ENCODE measurements around the gene SLC25A22. TPM values are rescaled to one million over a fixed set of nuclear protein-coding genes. Genes with fewer than 3 reads are reported as not detected.

Gene SLC25A22
- total RNA-seq, 2 experiments from 2014 or later = 45.9 to 49.1 TPM

DNA sequence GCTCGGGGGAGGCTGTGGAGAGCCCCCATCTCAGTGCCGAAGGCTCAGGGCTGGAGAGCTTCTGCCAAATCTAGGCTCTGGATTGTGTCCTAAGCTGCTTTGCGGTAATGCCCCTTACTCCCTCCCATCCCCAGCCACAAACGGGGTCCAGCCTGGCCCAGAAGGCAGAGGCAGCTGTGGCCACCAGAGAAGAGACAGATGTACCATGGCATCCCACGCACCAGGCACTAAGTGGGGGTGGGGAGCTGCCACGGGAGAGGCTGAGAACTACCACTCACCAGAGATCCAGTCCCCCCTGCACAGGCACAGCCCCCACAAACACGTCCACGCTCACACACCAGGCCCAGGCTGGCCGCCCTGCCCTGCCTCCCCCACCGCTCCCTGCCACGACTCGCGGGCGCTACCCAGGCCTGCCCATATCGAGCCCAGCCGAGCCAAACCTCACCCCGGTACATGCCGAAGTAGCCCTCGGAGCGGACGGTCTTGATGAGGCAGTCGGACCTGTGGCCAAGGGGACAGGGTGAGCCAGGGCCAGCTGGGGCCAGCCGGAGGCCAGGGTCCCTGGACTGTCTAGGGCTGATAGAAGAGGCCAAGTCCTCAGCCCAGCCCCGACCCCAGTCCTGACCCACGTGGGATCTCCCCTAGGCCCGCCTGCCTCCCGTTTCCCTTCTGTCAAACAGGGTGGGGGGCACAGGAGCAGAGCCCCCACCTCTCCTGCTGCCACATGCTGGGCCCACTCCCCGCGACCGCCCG, 3.9 kb downstream of the SLC25A22 start:
- peaks cover 23% of the 10 kb centered on the region for H3K4me1 Mint-ChIP-seq
- no peak for DNase-seq
- CTCF ChIA-PET = interaction anchor here (0.6 to 0.8 kb wide), 2 partner anchors 10 to 223 kb away, joined by 3 read pairs; no protein-coding TSS in a partner anchor
- peaks cover 4% of the 10 kb centered on the region for H3K36me3 Mint-ChIP-seq (ENCODE audit: low read depth)
- no peaks in the 10 kb centered on the region for H3K27me3 Mint-ChIP-seq
- H3K27ac Mint-ChIP-seq = no peak overlapping the region
- no peak overlapping the region for H3K4me3 Mint-ChIP-seq
- POLR2A ChIA-PET = no interaction called here
- no peaks in the 10 kb centered on the region for H3K9me3 Mint-ChIP-seq

DNA sequence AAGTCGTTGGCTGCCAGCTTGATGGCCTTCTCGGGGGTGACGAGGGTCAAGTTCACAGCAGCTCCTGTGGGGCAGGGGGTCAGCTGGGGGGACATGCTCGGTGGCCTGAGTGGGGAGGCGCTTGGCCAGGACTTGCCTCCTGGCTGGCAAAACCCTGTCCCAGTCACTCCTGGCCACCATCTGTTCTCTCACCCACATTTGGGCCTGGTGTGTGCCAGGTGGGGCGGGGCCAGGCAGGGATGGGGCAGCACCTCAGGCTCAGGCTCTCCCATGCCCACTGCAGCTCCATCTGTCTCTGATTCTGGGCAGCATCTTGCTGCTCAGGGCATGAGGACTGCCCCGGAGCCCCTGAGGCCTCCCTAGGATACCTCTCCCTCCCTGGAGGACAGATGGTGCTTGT, 4.5 kb downstream of the SLC25A22 start:
- Mint-ChIP-seq H3K27ac (no peak overlapping the region), H3K4me1 (peaks cover 25% of the 10 kb centered on the region), H3K27me3 (no peaks in the 10 kb centered on the region), H3K4me3 (no peak overlapping the region), H3K36me3 (ENCODE audit: low read depth) (peaks cover 4% of the 10 kb centered on the region), H3K9me3 (no peaks in the 10 kb centered on the region)
- DNase-seq = no peak
- ChIA-PET POLR2A (no interaction called here), CTCF (interaction anchor here (0.6 to 1.3 kb wide), 2 partner anchors 15 to 222 kb away, joined by 3 read pairs; no protein-coding TSS in a partner anchor)

DNA sequence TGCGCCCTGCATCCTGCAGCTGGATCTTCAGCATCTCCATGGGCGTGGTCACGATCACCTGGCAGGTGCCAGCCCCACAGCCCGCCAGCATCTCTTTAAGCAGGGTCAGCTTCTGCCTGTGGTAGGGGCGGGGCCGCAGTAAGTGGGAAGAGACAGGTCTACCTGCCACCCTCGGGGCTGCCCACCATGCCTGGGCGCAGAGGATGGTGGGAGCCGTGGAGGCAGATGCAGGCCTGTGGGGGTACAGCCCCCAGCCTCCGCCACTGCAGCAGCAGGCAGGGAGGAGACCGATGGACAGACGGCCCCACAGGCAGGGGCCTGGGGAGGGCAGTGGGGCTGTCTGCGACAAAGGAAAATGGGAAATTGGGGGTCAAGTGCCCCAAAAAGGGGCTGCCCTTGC, 5.2 kb downstream of the SLC25A22 start:
- H3K4me1 Mint-ChIP-seq = peaks cover 25% of the 10 kb centered on the region
- H3K36me3 Mint-ChIP-seq (ENCODE audit: low read depth) = peaks cover 4% of the 10 kb centered on the region
- H3K4me3 Mint-ChIP-seq = no peak overlapping the region
- ChIA-PET CTCF (interaction anchor here (0.6 to 1.3 kb wide), 2 partner anchors 15 to 136 kb away, joined by 3 read pairs; no protein-coding TSS in a partner anchor), POLR2A (no interaction called here)
- H3K27me3 Mint-ChIP-seq = no peaks in the 10 kb centered on the region
- H3K27ac Mint-ChIP-seq = no peak overlapping the region
- H3K9me3 Mint-ChIP-seq = no peaks in the 10 kb centered on the region
- no peak for DNase-seq

DNA sequence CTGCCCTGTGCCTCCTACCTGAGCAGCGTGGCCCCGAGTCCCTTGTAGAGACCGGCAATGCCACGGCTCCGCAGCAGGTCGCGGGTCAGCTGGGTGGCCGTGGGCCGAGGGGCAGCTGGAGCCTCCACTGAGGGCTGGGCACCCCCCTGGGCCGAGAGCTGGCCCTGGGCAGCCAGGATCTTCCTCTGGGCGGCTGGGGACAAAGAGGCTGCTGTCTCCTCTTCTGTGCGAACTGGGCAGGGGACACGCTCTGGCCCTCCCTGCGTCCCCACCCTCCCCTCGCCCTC, 5.6 kb downstream of the SLC25A22 start:
- H3K9me3 Mint-ChIP-seq = no peaks in the 10 kb centered on the region
- no peak overlapping the region for H3K4me3 Mint-ChIP-seq
- no peak for DNase-seq
- H3K27me3 Mint-ChIP-seq = no peaks in the 10 kb centered on the region
- H3K4me1 Mint-ChIP-seq = peaks cover 27% of the 10 kb centered on the region
- H3K27ac Mint-ChIP-seq = no peak overlapping the region
- peaks cover 4% of the 10 kb centered on the region for H3K36me3 Mint-ChIP-seq (ENCODE audit: low read depth)
- ChIA-PET CTCF (interaction anchor here (0.6 to 1.3 kb wide), 2 partner anchors 16 to 136 kb away, joined by 3 read pairs; no protein-coding TSS in a partner anchor), POLR2A (no interaction called here)

DNA sequence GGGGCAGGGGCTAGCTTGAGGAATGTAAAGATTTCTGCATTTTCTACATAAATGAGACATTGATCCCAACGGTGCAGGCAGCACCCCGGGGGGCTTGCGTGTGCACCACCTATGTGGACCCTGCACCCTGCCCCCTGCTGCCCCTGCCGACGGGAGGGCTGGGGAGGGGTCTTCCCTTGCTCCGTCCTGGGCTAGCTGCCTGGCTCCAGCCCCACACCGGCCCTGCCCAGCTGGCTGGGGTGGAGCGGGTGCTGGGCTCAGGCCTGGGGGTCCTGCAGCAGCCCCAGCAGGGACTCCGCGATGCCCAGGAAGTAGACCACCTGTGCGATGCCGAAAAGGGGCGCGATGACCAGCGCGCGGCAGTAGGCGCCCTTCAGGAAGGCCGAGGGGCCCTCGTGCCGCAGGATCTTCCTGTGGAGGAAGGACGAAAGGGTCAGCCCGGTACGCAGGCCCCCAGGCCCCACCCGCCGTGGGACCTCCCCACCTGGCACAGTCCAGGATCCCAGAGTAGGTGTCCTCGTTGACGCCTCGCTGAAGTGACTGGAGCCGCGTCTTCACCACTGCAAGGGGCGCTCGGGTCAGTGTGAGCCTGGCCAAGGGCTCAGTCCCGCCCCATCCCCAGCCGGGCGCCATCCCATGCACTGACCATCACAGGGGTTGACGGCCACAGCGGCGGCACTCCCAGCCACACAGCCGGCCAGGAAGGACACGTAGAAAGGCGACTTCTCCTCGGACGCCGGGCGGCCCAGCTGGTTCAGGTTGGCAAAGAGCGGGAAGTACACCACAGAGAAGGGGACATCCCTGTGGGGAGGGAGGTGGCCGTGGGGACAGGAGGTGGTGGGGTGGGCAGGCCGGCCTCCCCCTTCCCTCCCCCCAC, 6.2 kb downstream of the SLC25A22 start:
- POLR2A ChIA-PET = interaction anchor here (1.3 kb wide), 1 partner anchor 15 kb away, joined by 4 read pairs; the partner anchor contains the start of gene GATD1

DNA sequence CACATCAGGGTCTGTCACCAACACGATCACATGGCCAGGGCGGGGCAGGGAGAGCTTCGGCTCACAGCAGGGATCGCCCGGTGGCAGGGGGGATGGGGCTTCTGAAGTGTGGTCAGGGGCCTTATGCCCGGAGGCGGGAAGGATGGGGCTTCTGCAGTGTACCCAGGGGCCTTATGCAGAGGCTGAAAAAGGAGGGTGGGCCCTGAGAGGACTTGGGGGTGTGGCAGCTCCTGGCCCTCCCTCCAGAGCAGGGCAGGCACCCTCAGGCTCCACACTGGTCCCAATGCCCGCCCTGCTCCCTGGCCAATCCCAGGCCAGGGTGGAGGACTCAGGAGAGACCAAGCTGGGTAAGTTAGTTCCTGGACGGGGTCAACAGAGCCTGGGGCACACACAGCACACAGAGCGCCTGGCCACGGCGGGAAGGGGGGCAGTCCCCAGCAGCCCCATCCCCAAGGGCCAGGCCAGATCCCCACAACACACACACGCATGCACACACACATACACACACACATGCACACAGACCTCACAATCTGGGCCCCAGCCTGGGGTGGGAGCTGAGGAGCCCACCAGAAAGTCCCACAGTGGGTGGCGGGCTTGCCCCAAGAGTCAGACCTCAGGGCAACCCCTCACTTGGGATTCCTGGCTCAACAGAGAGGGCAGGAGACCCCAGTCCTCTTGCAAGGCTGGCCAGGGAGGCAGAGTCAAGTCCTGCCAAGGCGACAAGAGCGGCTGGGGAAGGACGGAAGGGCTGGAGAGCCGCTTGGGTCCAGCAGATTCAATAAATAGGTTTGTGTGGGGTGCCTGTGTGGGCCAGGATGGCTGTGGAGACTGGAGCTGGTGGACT, 7.1 kb downstream of the SLC25A22 start:
- no peak overlapping the region for H3K4me3 Mint-ChIP-seq
- H3K4me1 Mint-ChIP-seq = peaks cover 16% of the 10 kb centered on the region
- ChIA-PET POLR2A (interaction anchor here (1.3 kb wide), 1 partner anchor 14 kb away, joined by 4 read pairs; the partner anchor contains the start of gene GATD1), CTCF (interaction anchor here (0.9 to 1.1 kb wide), 2 partner anchors 12 to 28 kb away, joined by 3 to 4 read pairs; partner anchors contain the start of gene PNPLA2)
- H3K27me3 Mint-ChIP-seq = no peaks in the 10 kb centered on the region
- no peak overlapping the region for H3K27ac Mint-ChIP-seq
- H3K9me3 Mint-ChIP-seq = no peaks in the 10 kb centered on the region
- peaks cover 4% of the 10 kb centered on the region for H3K36me3 Mint-ChIP-seq (ENCODE audit: low read depth)
- DNase-seq = no peak

More for the DNA sequence above, 6.2 kb downstream of the SLC25A22 start:
- H3K9me3 Mint-ChIP-seq = no peaks in the 10 kb centered on the region
- no peak overlapping the region for H3K4me3 Mint-ChIP-seq
- H3K4me1 Mint-ChIP-seq = peaks cover 22% of the 10 kb centered on the region
- no peaks in the 10 kb centered on the region for H3K27me3 Mint-ChIP-seq
- no peak for DNase-seq
- peaks cover 4% of the 10 kb centered on the region for H3K36me3 Mint-ChIP-seq (ENCODE audit: low read depth)
- no peak overlapping the region for H3K27ac Mint-ChIP-seq
- CTCF ChIA-PET = interaction anchor here (0.5 to 1.3 kb wide), 4 partner anchors 11 to 135 kb away, joined by 3 to 4 read pairs (median 3); no protein-coding TSS in a partner anchor

DNA sequence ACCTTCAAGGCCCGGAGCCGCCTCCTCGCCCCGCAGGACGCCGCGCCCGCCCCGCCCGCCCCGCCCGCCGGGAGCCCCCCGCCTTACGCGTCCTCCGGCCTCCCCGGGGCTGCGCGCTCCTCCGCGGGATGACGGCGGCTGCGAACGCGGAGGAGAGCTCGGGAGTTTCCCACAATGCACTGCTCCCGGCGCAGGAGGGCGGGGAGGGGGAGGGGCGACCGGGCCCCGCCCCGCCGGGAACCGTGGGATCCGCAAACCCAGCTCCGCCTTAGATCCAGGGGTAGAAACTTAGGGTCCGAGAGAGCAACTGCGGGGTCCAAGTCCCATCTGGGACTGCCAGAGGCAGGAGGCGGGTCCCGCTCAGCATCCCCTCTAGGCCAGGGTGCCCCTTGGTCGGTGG, 8.1 kb downstream of the SLC25A22 start, which contains the start of gene CEND1:
TSS of gene CEND1 (minus strand) at position 148 of the 400 bp plus-strand sequence. CDS start 1,514 bp downstream, outside the sequence.
- Mint-ChIP-seq H3K36me3 (ENCODE audit: low read depth) (peaks cover 4% of the 10 kb centered on the region), H3K4me3 (no peak within 1 kb of the TSS), H3K27me3 (no peaks in the 10 kb centered on the region), H3K9me3 (no peaks in the 10 kb centered on the region), H3K4me1 (peaks cover 13% of the 10 kb centered on the region), H3K27ac (no peak within 1 kb of the TSS)
- DNase-seq = peak; percentile 47
- POLR2A ChIA-PET = no interaction called here
- CTCF ChIA-PET = interaction anchor here (1.1 kb wide), 1 partner anchor 29 kb away, joined by 3 read pairs; the partner anchor contains the start of gene PNPLA2

DNA sequence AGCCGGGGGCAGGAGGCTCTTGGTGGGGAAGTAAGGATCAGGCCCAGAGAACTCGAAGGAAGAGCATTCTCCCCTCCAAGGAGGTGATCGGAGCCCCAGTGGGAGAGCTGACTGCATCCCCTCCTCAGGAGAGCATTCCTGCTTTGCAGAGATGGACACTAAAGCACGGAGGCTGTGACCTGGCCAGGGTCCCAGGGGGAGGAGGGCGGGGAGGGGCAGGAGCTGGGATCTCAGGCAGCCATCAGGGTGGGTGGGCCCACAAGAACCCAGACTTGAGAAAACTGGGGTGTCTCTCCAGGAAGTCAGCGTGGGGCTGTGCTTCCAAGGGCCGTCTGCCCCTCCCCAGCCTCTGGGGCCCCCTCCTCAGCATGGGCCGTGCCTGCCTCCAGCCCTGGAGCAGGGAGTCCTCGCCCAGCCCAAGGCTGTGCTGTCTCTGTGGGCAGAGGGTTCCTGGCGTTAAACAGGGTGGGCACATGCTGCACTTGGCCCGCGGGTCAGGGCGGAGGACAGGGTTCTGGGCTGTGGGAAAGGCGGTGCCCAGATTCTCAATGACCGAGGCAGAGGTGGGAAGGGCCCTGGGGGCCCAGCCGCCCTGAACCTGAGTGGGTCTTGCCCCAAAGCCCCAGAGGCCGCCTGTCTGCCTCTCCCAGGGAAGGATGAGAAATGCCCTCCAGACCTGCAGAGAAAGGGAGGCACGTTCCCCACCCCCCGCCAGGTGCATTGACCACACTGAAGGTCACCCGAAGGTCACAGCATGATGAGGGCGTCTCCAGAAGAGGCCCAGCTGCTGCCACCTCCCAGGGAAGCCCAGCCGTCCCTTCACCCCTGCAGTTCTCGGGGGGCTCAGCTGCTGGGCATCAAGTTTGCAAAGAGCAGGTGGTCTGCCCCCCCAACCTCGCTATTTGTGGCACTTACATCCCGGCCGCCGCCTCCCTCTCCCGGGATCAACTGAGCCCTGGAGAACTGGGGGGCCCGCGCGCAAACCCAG, 8.8 kb downstream of the SLC25A22 start:
- Mint-ChIP-seq H3K36me3 (ENCODE audit: low read depth) (peaks cover 4% of the 10 kb centered on the region), H3K4me3 (no peak overlapping the region), H3K27me3 (no peaks in the 10 kb centered on the region), H3K27ac (no peak overlapping the region), H3K4me1 (peaks cover 9% of the 10 kb centered on the region), H3K9me3 (no peaks in the 10 kb centered on the region)
- ChIA-PET POLR2A (no interaction called here), CTCF (interaction anchor here (1.1 kb wide), 1 partner anchor 30 kb away, joined by 3 read pairs; the partner anchor contains the start of gene PNPLA2)
- no peak for DNase-seq

DNA sequence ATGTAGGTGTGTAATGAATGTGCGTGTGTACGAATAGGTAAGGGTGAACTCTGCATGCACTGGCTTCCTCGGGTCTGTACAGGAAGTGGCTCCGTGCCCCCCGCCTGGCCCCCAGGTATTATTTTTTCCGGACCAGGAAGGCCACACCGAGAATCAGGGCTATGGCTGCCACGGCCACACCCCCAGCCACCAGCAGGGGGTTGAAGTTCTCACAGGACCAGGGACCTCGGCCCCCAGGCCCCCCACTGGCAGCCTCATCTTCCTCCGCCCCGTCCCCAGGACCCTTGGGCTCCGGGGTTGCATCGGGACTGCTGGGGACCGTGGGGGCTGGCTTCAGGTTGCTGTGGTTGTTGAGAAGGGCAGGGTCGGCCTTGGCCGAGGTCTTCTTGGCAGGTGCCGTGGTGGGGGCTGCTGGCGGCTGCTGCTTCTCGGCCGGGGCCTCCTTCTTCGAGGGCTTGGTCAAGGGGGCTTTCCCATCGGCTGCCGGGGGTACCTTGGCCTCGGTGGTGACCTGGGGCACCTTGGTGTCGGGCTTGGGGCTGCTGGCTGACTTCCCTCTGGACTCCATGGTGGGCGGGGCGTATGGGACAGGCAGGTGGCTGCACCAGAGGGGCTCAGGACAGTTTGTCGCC, 10.0 kb downstream of the SLC25A22 start:
- Mint-ChIP-seq H3K27me3 (no peaks in the 10 kb centered on the region), H3K36me3 (ENCODE audit: low read depth) (peaks cover 10% of the 10 kb centered on the region), H3K4me3 (no peak overlapping the region), H3K4me1 (peaks cover 11% of the 10 kb centered on the region), H3K9me3 (no peaks in the 10 kb centered on the region), H3K27ac (no peak overlapping the region)
- ChIA-PET CTCF (no interaction called here), POLR2A (no interaction called here)
- no peak for DNase-seq

DNA sequence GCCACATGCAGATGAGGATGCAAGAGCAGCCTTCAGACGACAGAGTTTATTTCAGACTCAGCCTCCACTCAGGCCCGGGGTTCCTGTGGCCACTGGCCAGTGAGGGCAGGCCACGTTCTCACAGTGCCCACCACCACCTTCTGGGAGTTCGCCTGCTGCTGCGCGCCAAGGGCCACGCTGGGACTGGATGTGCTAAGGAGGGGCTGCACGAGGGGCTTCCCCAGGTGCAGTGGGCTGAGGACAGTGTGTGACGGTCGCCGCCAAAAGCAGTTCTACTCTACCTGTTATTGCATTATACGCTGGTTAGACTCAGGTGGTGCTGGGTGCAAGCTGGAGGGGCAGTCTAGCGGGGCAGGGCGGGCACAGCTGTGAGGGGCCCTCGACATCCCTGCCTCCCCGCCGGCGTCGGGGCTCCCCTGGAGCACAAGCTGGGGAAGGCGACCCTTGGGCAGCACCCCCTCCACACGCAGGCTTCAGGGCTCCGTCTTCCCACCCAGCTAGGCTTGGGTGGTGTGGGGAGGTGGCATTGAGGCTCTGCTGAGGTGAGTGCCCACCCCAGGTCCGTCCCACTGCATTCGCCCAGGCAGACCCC, 10.9 kb downstream of the SLC25A22 start:
- POLR2A ChIA-PET = no interaction called here
- Mint-ChIP-seq H3K36me3 (ENCODE audit: low read depth) (peaks cover 10% of the 10 kb centered on the region), H3K27ac (no peak overlapping the region)

More for the DNA sequence above, 10.9 kb downstream of the SLC25A22 start:
- Mint-ChIP-seq H3K4me1 (peaks cover 11% of the 10 kb centered on the region), H3K27me3 (no peaks in the 10 kb centered on the region), H3K4me3 (no peak overlapping the region), H3K9me3 (no peaks in the 10 kb centered on the region)
- CTCF ChIA-PET = interaction anchor here (0.6 kb wide), 1 partner anchor 209 kb away, joined by 3 read pairs; no protein-coding TSS in a partner anchor
- DNase-seq = no peak

All from activated CD4-positive, alpha-beta T cell treated with anti-CD3 and anti-CD28 coated beads, Interleukin-2, amount 10 ng/mL, durations not matched to agents 7 days and 5 days (primary cell).